ENCODE measurements around the gene VDAC2.
"Not testable (repeated sequence)": the region's sequence is repeated elsewhere in the genome, so short reads cannot be mapped to it uniquely, and the experiment has no call there.

VDAC2 gene

GRCh38 chr10:75210282-75211006 is at the start of gene VDAC2:
VDAC2 (plus strand) TSS chr10:75210796; CDS start chr10:75211159, 363 bp downstream.
- DNase-seq = peak; percentile 81

GRCh38 chr10:75165684-75166622 is 44.6 kb upstream of the VDAC2 start:
- peak; percentile 26 for DNase-seq

GRCh38 chr10:75166623-75166972 is 44.0 kb upstream of the VDAC2 start:
- DNase-seq = no peak

GRCh38 chr10:75168275-75168674 is 42.3 kb upstream of the VDAC2 start:
- no peak for DNase-seq

- DNase-seq = no peak
Observed at GRCh38 chr10:75170215-75170614, 40.4 kb upstream of the VDAC2 start.

- no peak for DNase-seq
Observed at GRCh38 chr10:75175046-75175445, 35.5 kb upstream of the VDAC2 start.

GRCh38 chr10:75176046-75176445 is 34.5 kb upstream of the VDAC2 start:
- DNase-seq = no peak

GRCh38 chr10:75176736-75177135 is 33.9 kb upstream of the VDAC2 start:
- DNase-seq = no peak

- DNase-seq = no peak
Observed at GRCh38 chr10:75179657-75180177, 30.9 kb upstream of the VDAC2 start.

GRCh38 chr10:75180592-75180991 is 30.0 kb upstream of the VDAC2 start:
- DNase-seq = no peak

GRCh38 chr10:75181073-75181472 is 29.5 kb upstream of the VDAC2 start:
- no peak for DNase-seq

GRCh38 chr10:75186310-75186709 is 24.3 kb upstream of the VDAC2 start:
- DNase-seq = no peak

- DNase-seq = no peak
Observed at GRCh38 chr10:75187961-75188426, 22.6 kb upstream of the VDAC2 start.

GRCh38 chr10:75188522-75188921 is 22.1 kb upstream of the VDAC2 start:
- not testable (repeated sequence) for DNase-seq

GRCh38 chr10:75189266-75190096 is 21.1 kb upstream of the VDAC2 start:
- no peak for DNase-seq

GRCh38 chr10:75191821-75192568 is 18.6 kb upstream of the VDAC2 start:
- no peak for DNase-seq

- not testable (repeated sequence) for DNase-seq
Observed at GRCh38 chr10:75194625-75195024, 16.0 kb upstream of the VDAC2 start.

- no peak for DNase-seq
Observed at GRCh38 chr10:75195035-75195763, 15.4 kb upstream of the VDAC2 start.

GRCh38 chr10:75197066-75197465 is 13.5 kb upstream of the VDAC2 start:
- no peak for DNase-seq

- no peak for DNase-seq
Observed at GRCh38 chr10:75197906-75198305, 12.7 kb upstream of the VDAC2 start.

GRCh38 chr10:75199949-75200348 is 10.6 kb upstream of the VDAC2 start:
- not testable (repeated sequence) for DNase-seq

Measured in KG1 (cell line).